ENCODE data around the gene ATF6.

DNA sequence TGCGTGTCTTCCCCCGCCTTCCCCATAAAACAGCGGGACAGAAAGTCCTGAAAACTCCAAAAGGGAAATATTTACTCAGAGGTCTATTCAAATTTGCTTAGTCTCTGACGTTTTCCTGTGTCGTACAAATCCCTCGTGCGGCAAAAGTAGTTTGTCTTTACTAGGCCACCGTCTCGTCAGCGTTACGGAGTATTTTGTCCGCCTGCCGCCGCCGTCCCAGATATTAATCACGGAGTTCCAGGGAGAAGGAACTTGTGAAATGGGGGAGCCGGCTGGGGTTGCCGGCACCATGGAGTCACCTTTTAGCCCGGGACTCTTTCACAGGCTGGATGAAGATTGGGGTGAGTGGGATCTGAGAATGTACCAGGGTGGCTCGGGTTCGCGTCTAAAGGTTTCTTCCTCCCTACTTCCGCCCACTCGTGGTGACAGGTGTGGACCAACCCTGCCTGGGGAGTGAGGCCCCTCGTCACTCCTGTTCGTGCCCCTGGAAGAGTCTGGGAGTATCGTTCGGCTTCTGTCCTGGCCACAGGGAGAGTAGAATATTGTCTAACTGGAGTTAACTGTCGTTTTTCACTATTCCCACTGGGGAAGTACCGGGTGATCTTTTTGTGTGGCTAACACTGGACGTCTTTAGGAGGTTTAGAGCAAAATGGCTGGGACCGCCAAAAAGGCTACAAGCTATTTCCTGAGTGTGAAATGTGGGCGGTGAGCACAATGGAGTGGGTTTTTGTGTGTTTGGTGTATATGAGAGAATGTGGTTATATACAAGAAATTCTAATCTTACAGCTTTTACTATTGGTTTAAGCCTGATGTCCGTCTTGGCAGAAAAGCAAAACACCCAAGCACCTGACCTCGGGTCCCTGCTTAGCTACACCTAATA, at the start of gene ATF6:
- TF ChIP-seq ATF1 (CRISPR knock-in tag; IDR thresholded peaks at IDR 0.05) (no peak), SP1 (CRISPR knock-in tag; conservative IDR thresholded peaks at IDR 0.05) (no peak)

Measured in WTC11 (cell line).